IPS-18c (cell line): ENCODE results near the gene SERPINE2.
"Not testable (repeated sequence)": the region's sequence is repeated elsewhere in the genome, so short reads cannot be mapped to it uniquely, and the experiment has no call there.

Experiments
- H3K4me3 ChIP-seq: 2 replicates; pipeline ENCODE4 v1.7.0; 2013; ENCODE audit warnings: low read depth, mild to moderate bottlenecking, low read length, moderate library complexity; ENCODE audit not compliant: insufficient read depth
- H3K9me3 ChIP-seq: one replicate; pipeline ENCODE4 v1.6.1; 2013; ENCODE audit warnings: mild to moderate bottlenecking, low read length, moderate library complexity; ENCODE audit not compliant: control insufficient read depth, insufficient read depth

The SERPINE2 gene

DNA sequence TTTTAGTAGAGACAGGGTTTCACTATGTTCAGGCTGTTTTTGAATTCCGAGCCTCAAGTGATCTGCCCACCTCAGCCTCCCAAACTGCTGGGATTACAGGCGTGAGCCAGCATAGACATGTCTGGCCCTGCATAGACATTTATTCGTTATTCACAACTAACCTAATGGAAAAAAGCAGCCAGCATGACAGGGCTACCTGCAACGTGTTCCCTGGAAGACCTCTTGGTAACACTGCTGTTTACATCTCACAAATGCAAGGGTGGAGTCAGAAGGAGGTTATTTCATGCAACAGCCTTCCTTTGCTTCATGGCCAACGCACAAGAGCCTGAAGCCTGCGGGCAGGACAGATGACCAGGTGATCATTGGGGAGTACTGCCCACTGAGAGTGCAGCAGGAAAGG, 9.2 kb downstream of the SERPINE2 start:
- Histone ChIP-seq H3K9me3 (no peaks in the 10 kb centered on the region), H3K4me3 (no peak overlapping the region)

DNA sequence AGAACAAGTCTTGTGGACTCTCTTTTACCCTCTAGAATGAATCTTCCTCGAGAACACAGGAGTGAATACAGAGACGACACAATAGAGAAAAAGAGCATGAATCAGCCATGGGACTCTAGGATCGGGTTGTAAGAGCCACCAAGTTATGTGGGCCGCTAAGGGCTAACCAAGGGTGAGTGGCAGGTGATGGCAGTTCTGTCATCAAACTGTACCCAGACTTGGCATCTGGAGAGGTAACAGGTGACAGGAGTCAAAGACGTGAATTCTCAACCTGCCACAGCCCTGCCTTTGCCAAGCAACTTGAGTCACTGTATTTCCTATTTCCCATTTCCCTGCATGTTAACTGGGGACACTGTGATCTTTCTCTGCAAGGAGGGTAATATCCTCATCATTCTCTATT, 11.2 kb downstream of the SERPINE2 start:
- H3K4me3 ChIP-seq = no peak overlapping the region
- no peaks in the 10 kb centered on the region for H3K9me3 ChIP-seq

DNA sequence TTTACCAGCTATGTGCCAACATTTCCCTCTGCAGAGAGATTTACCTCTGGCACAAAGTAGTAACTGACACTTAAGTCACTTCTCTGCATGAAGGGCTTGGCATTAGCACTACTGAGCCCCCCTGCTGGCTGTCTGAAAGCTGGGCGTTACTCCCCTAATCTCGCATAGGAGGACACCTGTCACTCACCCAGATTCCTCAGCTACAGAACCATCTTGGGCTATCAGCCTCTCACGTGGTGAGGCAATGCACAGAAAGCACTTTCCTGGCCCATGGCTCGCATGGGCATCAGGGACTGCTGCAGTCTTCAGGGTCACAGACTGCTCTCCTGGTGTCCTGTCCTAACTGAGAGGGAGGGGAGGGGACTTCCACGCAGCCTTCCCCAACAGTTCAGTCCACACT, 12.0 kb downstream of the SERPINE2 start:
- H3K4me3 ChIP-seq = no peak overlapping the region
- no peaks in the 10 kb centered on the region for H3K9me3 ChIP-seq

DNA sequence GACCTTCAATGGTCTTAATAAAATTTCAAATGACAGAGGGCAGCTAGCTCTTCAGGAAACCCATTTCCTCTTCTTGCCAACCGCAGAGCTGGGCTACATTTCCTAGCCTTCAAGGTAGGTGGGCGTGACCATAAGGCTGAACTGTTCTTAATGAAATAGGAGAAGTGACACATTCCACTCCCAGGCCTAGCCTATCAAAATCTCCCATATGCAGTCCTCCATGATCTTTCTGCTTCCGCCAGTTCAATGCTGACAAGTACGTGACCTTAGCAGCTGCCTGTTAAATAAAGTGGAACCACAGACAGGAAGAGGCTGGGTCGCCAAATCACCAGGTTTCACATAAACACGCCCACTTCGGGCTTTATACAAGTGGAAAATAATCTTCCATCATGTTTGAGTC, 13.2 kb downstream of the SERPINE2 start:
- Histone ChIP-seq H3K4me3 (no peak overlapping the region), H3K9me3 (no peaks in the 10 kb centered on the region)

DNA sequence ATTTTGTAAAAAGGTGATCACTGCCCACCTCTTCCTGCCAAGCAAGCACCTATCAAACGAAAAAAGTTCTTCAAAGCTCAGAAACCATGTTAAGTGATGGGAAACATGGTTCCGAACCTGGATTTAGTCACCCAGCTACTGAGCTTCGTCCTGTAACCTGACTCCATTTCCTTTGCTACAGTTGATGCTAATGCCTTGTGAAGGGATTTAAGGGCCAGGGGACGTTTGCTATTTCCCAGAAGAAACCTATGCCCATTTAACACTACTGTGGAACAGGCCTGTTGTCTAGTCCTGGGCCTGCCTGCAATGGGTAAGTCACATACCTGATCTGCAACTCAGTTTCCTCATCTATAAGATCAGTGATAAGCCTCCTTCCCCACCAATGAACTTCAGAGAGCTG, 14.8 kb downstream of the SERPINE2 start:
- Histone ChIP-seq H3K9me3 (no peaks in the 10 kb centered on the region), H3K4me3 (no peak overlapping the region)

DNA sequence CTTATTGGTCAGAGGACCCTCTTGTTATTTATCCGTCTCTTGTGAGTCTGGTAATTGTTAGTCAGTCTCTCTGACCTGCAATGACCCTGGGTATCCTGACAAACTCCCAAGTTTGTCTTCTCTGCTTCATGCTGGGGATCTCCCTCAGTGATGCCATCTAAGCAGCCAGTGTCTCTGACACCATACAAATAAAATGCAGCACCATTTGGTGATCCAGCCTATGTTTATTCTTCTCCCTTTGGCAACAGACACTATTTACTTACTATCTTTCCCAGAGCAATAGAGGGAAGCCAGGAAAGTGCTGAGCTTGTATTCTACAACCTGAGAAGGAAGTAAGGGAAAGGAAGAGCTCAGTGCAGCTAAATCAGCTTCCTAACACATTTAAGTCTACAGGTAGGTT, 15.9 kb downstream of the SERPINE2 start:
- Histone ChIP-seq H3K4me3 (no peak overlapping the region), H3K9me3 (no peaks in the 10 kb centered on the region)

DNA sequence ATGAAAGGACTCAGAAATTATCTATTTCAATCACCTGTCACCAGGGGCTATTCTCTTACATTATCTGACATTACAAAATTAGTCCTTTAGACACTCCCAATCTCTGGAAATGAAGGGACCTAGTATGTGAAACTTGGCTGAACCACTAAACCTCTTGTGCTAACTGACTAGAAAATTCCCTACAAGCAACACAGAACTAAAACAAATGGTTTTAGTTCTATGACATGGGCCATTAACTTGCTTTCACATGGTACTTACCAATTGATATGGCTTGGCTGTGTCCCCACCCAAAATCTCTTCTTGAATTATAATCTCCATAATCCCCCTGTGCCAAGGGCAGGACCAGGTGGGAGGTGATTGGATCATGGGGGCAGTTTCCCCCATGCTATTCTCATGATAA, 16.6 kb downstream of the SERPINE2 start:
- H3K4me3 ChIP-seq = no peak overlapping the region
- H3K9me3 ChIP-seq = no peaks in the 10 kb centered on the region

DNA sequence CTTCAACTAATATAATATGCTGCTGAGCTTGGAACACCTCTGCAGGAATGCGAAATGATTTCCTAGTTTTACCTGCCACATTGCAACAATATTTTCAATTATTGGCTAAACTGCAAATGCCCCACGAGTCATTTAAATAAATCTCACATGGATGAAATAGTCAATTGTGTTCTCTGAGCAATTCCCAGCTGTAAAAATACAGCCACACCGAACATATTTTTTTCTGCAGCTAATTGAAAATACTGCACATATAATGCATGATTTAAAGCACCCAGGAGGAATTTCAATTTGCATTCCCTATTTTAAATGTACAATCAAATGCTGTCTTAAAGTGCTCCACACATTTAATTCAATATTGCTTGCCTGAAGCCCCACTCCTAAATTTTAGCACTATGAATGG, 18.6 kb downstream of the SERPINE2 start:
- no peaks in the 10 kb centered on the region for H3K9me3 ChIP-seq
- no peak overlapping the region for H3K4me3 ChIP-seq

DNA sequence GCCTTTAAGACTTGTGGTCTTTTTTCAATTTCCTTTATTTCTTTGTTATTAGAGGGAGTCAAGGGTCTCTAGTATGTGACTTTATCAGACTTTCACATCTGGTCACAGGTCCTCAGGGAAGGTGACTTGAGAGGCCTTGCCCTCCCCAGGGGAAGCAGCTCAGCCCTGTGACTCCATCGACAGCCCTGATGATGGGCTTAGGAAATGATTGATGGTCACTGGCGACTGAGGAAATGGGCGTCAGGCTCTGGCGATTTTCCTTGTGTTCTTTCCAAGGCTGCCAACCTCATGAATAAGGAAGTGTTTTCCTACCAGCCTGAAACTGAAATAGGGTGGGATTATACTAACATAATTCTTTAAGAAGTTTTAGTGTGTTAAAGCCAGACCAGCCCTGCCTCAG, 21.1 kb downstream of the SERPINE2 start:
- Histone ChIP-seq H3K9me3 (no peaks in the 10 kb centered on the region), H3K4me3 (no peak overlapping the region)

DNA sequence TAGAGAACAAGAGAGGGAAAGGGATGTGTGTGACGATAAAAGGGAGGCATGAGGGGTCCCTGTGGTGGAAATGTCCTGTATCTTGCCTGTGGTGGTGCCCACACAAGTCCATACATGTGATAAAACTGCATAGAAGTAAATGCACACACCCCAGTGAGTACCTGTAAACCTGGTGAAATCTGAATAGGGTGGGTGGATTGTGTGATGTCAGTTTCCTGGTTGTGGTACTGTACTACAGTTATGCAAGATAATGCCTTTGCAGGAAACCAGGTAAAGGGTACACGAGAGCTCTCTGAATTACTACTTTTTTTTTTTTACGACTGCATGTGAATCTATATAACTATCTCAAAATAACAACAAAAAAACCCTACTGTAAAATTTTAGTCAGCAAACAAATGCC, 22.1 kb downstream of the SERPINE2 start:
- no peaks in the 10 kb centered on the region for H3K9me3 ChIP-seq
- H3K4me3 ChIP-seq = no peak overlapping the region

DNA sequence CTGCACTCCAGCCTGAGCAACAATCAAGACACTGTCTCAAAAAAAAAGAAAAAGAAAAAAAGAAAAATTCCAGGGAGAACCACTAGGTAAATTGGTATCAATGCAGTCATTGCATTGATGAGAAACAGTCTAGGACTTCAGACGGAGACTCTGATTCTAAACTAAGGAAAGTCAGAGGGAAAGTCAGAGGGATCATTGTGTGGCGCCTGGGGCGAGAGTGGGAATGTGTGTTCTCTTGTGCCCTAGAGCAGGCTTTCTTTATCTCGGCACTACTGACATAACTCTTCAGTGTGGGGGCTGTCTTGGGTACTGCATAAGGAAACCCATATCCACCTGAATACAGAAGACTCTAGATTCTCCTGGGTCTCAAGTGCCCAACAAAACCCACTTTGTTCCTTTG, 24.8 kb downstream of the SERPINE2 start:
- H3K4me3 ChIP-seq = no peak overlapping the region

DNA sequence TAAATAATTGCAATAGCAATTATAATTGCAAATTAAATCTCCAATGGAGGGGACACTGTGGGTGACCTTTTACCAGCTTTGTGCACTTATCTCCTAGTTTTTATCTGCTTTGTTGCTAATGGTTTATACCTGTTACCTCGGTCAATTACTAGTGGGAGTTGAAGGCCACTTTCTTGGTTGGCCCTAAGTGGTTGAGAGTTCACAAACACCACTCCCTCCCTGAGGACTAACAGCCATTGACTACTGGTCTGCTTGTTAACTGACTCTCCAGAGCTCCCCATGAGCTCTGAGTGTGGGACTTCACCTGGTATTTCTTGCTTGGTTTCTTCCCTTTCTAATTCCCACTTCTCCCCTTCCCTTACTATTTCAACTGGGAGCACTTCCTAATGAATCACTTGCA, 27.2 kb downstream of the SERPINE2 start:
- H3K4me3 ChIP-seq = no peak overlapping the region
- H3K9me3 ChIP-seq = no peaks in the 10 kb centered on the region

More for the DNA sequence above, 24.8 kb downstream of the SERPINE2 start:
- no peaks in the 10 kb centered on the region for H3K9me3 ChIP-seq

DNA sequence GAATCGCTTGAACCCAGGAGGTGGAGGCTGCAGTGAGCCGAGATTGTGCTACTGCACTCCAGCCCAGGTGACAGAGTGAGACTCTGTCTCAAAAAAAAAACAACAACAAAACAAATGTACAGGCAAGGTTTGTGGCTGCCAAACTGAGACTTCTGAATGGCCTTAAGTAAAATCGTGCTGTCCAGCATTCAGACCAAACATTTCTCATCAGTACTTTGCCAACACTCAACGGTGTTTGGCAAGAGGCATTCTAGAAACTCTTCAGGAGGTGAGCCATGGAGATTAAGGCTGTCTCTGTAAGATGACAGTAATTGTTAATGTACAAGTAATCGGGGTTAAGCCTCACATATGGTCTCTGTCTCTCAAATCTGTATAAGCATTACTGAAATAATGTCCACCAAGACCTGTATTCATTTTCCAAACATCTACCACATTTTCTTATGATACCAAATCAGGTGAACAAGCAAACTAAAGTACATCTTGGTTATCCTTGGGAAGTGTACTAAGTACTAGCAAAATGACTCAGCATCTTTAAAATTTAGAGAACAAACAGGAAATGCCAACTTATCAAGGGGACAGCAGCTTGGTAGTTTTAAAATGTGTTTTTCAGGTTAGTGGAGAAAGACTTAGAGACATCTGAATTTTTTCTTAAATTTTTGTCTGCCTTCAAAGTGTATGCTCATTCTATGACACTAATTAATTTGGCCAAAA, 29.3 kb downstream of the SERPINE2 start:
- Histone ChIP-seq H3K4me3 (no peak overlapping the region), H3K9me3 (no peaks in the 10 kb centered on the region)

DNA sequence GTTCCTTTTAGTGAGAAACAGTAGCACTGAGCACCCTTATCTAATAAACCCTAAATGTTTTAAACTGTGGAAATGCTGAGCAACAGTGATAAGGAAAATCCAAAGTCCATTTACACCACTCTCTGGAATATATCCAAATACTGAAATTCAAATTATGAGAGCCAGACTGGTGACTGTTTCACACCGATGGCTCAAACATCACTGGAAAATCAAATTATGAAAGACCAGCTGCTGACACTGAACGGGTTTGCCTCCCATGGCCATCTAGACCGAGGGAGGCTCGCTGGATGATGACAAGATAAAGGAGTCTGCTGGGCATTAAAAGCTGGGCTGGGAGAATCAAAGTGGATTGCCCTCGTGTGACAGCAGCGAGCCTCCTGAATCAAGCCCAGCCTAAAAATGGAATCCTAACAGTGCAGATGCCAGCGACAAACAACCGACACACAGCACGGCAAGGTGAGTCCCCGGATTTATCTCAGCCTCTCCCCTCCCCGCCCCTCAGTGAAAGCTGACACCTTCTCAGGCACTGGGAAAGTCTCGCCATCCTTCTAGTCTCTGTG, 30.3 kb downstream of the SERPINE2 start:
- no peaks in the 10 kb centered on the region for H3K9me3 ChIP-seq
- no peak overlapping the region for H3K4me3 ChIP-seq

DNA sequence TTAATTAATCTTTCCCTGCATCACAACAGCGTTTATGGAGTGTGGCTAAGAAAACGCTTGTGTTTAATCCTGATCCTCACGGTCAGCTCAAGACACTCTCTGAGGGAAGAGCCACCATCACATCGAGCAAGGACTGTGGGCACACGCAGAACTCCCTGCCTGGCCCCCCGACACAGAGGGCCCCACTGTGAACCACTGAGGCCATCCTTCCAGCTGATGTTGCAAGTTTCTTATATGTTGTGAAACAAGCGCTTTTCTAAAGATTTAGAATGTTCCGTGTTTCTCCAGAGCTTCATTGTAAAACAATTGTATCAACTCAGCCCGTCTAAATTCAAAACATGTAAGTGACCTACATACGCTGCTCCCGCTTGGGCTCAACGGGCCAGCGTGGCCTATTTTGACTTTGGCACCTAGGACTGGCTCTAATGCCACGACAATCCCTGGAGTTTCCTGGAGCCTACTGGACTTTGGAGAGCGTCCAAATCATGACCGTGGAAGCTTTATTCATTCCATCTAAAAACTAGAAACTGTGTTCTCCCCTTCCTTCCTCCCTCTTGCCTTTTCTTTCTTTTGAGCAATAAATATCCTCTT, 34.9 kb downstream of the SERPINE2 start:
- no peak overlapping the region for H3K4me3 ChIP-seq
- no peaks in the 10 kb centered on the region for H3K9me3 ChIP-seq

DNA sequence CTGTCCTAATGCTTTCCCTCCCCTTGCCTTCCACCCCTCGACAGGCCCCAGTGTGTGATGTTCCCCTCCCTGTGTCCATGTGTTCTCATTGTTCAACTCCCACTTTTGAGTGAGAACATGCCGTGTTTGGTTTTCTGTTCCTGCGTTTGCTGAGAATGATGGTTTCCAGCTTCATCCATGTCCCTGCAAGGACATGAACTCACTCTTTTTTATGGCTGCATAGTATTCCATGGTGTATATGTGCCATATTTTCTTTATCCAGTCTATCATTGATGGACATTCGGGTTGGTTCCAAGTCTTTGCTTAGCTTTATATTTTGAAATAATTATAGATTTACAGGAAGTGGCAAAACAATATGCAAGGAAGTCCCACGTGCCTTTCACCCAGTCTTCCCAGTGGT, 38.4 kb downstream of the SERPINE2 start:
- H3K9me3 ChIP-seq, H3K4me3 ChIP-seq: not testable (repeated sequence)

DNA sequence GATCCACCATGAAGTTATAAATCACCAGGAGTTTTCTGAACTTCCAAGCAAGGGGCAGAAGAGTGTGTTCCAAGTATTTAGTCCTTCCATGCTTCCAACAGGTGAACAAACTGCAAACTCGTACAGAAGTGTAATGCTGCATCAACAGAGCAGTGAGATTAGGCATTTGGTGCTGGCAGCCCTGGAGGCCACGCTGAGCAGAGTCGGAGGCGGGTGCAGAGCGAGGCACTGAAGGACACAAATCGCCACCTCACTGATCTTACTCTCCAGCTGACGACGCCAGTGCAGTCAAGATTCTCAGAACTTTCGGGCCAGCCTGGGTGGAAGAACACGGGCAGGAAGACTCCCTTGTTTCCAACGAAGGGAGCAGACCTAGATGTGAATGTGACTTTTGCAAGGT, 39.2 kb downstream of the SERPINE2 start:
- Histone ChIP-seq H3K4me3 (no peak overlapping the region), H3K9me3 (no peaks in the 10 kb centered on the region)

DNA sequence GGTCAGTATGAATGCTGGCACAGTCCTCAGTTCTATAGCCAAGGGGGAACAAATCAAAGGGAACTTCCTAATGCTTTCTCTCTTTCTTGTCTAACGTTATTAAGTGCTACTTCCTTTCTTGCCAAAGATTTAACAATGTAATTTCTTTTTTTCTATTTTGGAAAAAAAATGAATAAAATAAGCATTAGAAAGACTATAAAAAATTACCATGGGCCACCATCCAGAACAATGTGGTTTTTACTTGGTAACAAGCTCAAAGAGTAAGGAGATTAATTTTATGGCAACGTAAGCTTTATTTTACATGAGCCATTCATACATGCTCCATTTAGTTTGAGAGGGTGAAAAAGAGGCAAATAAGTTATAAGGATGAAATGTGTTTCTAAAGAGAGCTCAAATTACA, 40.1 kb downstream of the SERPINE2 start:
- no peak overlapping the region for H3K4me3 ChIP-seq
- no peaks in the 10 kb centered on the region for H3K9me3 ChIP-seq

DNA sequence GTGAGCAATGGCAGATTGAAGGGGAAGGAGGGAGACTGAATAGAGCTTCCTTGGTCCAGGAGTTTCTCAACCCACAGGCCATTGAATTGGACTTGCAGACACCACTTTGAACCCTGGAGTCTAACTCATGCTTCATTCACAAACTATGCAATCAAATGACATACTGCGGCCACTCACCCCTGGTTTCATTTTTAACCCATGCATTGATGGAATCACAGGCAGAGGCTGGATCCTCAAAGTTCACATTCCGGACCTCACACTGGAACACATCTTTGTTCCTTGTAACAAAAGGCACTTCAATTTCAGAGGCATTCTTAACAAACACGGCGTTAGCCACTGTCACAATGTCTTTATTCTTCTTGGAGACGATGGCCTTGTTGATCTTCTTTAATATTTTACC, 41.1 kb downstream of the SERPINE2 start:
- no peak overlapping the region for H3K4me3 ChIP-seq
- H3K9me3 ChIP-seq = no peaks in the 10 kb centered on the region
